BJ (cell line): ENCODE data around the gene NFS1. TPM values are rescaled to one million over a fixed set of nuclear protein-coding genes. Genes with fewer than 3 reads are reported as not detected.

Experiments used
- CTCF ChIA-PET: fragments of 350-600 bp; formaldehyde crosslinking; extraction: SDS; loops from one replicate; lab custom pipeline; 2021; ENCODE audit warnings: antibody characterized with exemption, inconsistent platforms; lab: Yijun Ruan, JAX
- POLR2A ChIA-PET: fragments of 300-600 bp; sonication (Branson Sonifier 250); formaldehyde crosslinking; extraction: SDS; loops from one replicate; lab custom pipeline; 2021; ENCODE audit warnings: antibody characterized with exemption; lab: Charles Lee
- DNase-seq: peaks from one replicate; pipeline ENCODE4 v3.0.0-alpha.2; 2011; ENCODE audit warnings: low read depth
- H3K27me3 ChIP-seq: 2 replicates; pipeline ENCODE4 v1.6.0; 2011; ENCODE audit warnings: low read length; ENCODE audit not compliant: control insufficient read depth, insufficient read depth
- H3K36me3 ChIP-seq: 2 replicates; pipeline ENCODE4 v1.5.1; 2011; ENCODE audit warnings: low read length; ENCODE audit not compliant: control insufficient read depth, insufficient read depth
- H3K4me3 ChIP-seq: 2 replicates; pipeline ENCODE4 v1.5.1; 2011; ENCODE audit warnings: low read depth, mild to moderate bottlenecking, control low read depth, low read length
- polyA plus RNA-seq: library from polyadenylated mRNA; depleted of rRNA; stranded (reverse); fragments of >200 nt; gene quantifications from 2 replicates; pipeline ENCODE4 v1.2.3, GENCODE V29; 2011
- TF ChIP-seq, protein P1 (sequence below): IDR thresholded peaks from 2 replicates; pipeline ENCODE4 v1.5.1; 2011; ENCODE audit warnings: low read depth, mild to moderate bottlenecking, control low read depth, inconsistent platforms, low read length, moderate library complexity; ENCODE audit not compliant: insufficient read depth

NFS1 gene
- polyA plus RNA-seq, 1 experiment = 45.6 TPM

DNA sequence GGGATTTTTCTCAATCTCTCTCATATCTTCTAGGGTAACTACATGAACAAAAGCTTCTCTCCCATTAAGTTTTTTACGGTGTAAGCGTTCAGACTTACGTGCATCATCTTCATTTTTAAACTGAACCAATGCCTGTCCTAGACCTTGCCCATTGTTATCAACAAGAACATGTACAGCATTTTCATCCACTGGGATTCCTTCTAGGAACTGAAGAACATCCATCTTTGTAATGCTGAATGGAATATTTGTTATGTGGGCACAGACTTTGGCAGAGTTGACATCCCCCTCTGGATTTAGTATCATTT is 45.8 kb downstream of the NFS1 start:
- ChIA-PET POLR2A (no interaction called here), CTCF (no interaction called here)
- Histone ChIP-seq H3K36me3 (peaks cover 5% of the 10 kb centered on the region), H3K27me3 (no peaks in the 10 kb centered on the region), H3K4me3 (no peak overlapping the region)
- no peak for DNase-seq
- TF ChIP-seq, protein P1, sequence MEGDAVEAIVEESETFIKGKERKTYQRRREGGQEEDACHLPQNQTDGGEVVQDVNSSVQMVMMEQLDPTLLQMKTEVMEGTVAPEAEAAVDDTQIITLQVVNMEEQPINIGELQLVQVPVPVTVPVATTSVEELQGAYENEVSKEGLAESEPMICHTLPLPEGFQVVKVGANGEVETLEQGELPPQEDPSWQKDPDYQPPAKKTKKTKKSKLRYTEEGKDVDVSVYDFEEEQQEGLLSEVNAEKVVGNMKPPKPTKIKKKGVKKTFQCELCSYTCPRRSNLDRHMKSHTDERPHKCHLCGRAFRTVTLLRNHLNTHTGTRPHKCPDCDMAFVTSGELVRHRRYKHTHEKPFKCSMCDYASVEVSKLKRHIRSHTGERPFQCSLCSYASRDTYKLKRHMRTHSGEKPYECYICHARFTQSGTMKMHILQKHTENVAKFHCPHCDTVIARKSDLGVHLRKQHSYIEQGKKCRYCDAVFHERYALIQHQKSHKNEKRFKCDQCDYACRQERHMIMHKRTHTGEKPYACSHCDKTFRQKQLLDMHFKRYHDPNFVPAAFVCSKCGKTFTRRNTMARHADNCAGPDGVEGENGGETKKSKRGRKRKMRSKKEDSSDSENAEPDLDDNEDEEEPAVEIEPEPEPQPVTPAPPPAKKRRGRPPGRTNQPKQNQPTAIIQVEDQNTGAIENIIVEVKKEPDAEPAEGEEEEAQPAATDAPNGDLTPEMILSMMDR = no peak

DNA sequence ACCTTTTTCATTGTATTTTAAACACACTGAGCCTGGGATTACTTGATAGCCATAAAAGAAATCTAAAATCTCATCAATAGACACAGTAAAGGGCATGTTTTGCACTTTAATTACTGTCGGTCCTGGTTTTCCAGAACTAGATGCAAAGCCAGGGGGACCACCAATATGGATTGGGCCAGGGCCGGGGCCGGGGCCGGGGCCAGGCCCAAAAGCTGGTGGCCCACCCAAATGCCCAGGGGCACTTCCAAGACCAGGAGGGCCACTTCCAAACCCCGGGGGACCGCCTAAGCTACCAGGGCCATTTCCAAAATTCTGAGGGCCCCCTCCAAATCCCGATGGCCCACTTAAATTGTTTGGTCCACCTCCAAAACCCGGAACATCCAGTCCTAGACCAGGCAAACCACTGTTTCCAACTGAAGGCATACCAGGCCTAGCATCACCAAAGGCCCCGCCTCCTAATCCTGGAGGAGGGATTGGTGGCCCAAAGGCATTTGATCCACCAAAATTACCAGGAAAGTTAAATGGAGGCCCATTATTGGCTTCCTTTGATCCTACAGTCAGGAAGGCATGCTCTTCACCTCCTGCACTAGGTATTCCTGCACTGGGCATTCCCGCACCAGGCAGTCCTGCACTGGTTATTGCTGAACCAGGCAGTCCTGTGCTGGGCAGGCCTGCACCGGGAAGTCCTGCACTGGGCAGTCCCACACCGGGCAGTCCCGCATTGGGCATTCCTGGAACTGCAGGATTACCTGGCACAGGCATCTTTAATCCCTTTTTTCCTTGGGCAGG is 46.3 kb downstream of the NFS1 start:
- H3K36me3 ChIP-seq = peaks cover 5% of the 10 kb centered on the region
- TF ChIP-seq, protein P1 = no peak
- H3K27me3 ChIP-seq = no peaks in the 10 kb centered on the region
- ChIA-PET POLR2A (no interaction called here), CTCF (interaction anchor here (1.0 kb wide), 1 partner anchor 30 kb away, joined by 3 read pairs; no protein-coding TSS in a partner anchor)
- H3K4me3 ChIP-seq = no peak overlapping the region
- DNase-seq = no peak

DNA sequence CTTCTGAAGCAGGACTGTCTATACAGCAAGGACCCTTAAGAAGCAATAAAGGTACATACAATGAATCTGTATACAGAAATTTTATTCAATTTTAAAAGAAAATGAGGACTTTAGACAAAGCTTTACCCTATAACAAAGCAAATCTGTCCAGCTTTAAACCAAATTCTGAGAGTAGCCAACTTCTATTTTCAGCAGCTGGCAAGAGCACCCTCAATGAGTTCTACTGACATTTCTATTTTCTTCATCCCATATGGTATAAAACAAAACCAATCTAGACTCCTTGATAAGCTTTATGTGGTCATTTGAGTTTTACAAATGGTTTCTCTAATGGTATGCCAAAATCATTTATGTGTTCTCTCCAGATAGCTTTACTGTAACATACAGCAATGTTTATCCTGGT is 47.2 kb downstream of the NFS1 start:
- peaks cover 7% of the 10 kb centered on the region for H3K36me3 ChIP-seq
- CTCF ChIA-PET = interaction anchor here (1.0 kb wide), 1 partner anchor 29 kb away, joined by 3 read pairs; no protein-coding TSS in a partner anchor
- POLR2A ChIA-PET = no interaction called here
- H3K27me3 ChIP-seq = no peaks in the 10 kb centered on the region
- DNase-seq = no peak
- TF ChIP-seq, protein P1 = no peak
- no peak overlapping the region for H3K4me3 ChIP-seq

DNA sequence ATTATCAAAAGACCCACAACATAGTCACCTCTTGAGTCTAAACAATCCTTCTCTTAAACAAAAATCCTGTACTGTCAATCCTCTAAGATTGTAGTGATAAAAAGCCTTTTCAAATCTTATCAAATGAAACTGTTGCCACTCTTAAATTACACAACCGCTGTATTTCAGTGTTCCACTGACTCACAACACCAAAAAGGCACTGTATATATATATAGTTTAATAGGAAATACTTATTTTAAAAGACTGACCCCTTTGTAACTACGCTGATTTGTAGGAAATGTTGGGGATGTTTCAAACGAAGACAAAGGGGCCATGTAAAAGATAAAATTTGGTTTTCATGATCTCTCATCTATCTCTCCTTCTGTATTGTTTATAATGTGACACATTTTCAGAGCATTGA is 48.5 kb downstream of the NFS1 start:
- ChIA-PET POLR2A (no interaction called here), CTCF (no interaction called here)
- TF ChIP-seq, protein P1 = no peak
- no peak for DNase-seq
- Histone ChIP-seq H3K4me3 (no peak overlapping the region), H3K27me3 (no peaks in the 10 kb centered on the region), H3K36me3 (peaks cover 7% of the 10 kb centered on the region)

- ChIA-PET CTCF (interaction anchor here (1.1 kb wide), 1 partner anchor 8 kb away, joined by 3 read pairs; no protein-coding TSS in a partner anchor), POLR2A (no interaction called here)
Observed at GRCh38 chr20:35648836-35649235, 50.3 kb downstream of the NFS1 start.

More at GRCh38 chr20:35648836-35649235, 50.3 kb downstream of the NFS1 start:
- peaks cover 3% of the 10 kb centered on the region for H3K36me3 ChIP-seq
- H3K4me3 ChIP-seq = no peak overlapping the region
- TF ChIP-seq, protein P1 = no peak
- H3K27me3 ChIP-seq = no peaks in the 10 kb centered on the region
- no peak for DNase-seq
